GM21529 (cell line): ENCODE data around the gene ULBP3.
"Not testable (repeated sequence)": the region's sequence is repeated elsewhere in the genome, so short reads cannot be mapped to it uniquely, and the experiment has no call there.

Experiments
- ATAC-seq: cut with Tn5 transposase; IDR thresholded peaks from one replicate; pipeline ENCODE4 v1.9.1; 2021; ENCODE audit not compliant: unreplicated experiment

The ULBP3 gene

GRCh38 chr6:150017186-150017521 is 51.8 kb downstream of the ULBP3 start:
- not testable (repeated sequence) for ATAC-seq

- ATAC-seq = peak; percentile 65
These were observed 52.4 kb downstream of the ULBP3 start for GRCh38 chr6:150016324-150017185.

- not testable (repeated sequence) for ATAC-seq
These were observed 53.5 kb downstream of the ULBP3 start for GRCh38 chr6:150015281-150016001.

GRCh38 chr6:150014623-150015280 is 54.2 kb downstream of the ULBP3 start:
- not testable (repeated sequence) for ATAC-seq

GRCh38 chr6:150013785-150014622 is 54.9 kb downstream of the ULBP3 start:
- not testable (repeated sequence) for ATAC-seq

- ATAC-seq = not testable (repeated sequence)
These were observed 55.8 kb downstream of the ULBP3 start for GRCh38 chr6:150012846-150013784.
